SJSA1 (cell line): ENCODE measurements around the gene TMEM247. TPM values are rescaled to one million over a fixed set of nuclear protein-coding genes. Genes with fewer than 3 reads are reported as not detected.
"Not testable (repeated sequence)": the region's sequence is repeated elsewhere in the genome, so short reads cannot be mapped to it uniquely, and the experiment has no call there.

Experiments
- DNase-seq, 2 experiments: peaks; one replicate each; pipeline ENCODE4 v3.0.0-alpha.2; 2015 to 2020; ENCODE audit warnings: low spot score in 2 of 2, low read depth in 1 of 2
- H3K27ac ChIP-seq: fragments of 250-450 bp; sonication (Bioruptor Pico); 2 replicates; pipeline ENCODE4 v1.5.1; 2020; ENCODE audit warnings: mild to moderate bottlenecking, moderate library complexity
- H3K27me3 ChIP-seq: fragments of 250-450 bp; sonication (Bioruptor Pico); replicated peaks from 2 replicates; pipeline ENCODE4 v1.5.1; 2020; ENCODE audit warnings: mild to moderate bottlenecking, moderate library complexity
- H3K36me3 ChIP-seq: fragments of 250-450 bp; sonication (Bioruptor Pico); 2 replicates; pipeline ENCODE4 v1.5.1; 2020; ENCODE audit warnings: mild to moderate bottlenecking
- H3K4me1 ChIP-seq: fragments of 250-450 bp; sonication (Bioruptor Pico); replicated peaks from 2 replicates; pipeline ENCODE4 v1.6.1; 2021; ENCODE audit warnings: mild to moderate bottlenecking
- H3K4me3 ChIP-seq: fragments of 250-450 bp; sonication (Bioruptor Pico); 2 replicates; pipeline ENCODE4 v1.5.1; 2020; ENCODE audit warnings: mild to moderate bottlenecking
- H3K9me3 ChIP-seq: fragments of 250-450 bp; sonication (Bioruptor Pico); replicated peaks from 2 replicates; pipeline ENCODE4 v1.5.1; 2020; ENCODE audit warnings: mild to moderate bottlenecking
- total RNA-seq: library from RNA; depleted of rRNA; stranded (reverse); fragments of >200 nt; shearing (Covaris generic); gene quantifications from 2 replicates; pipeline ENCODE4 v1.2.3, GENCODE V29; 2014

The TMEM247 gene
- total RNA-seq, 1 experiment from 2014 or later: not detected

DNA sequence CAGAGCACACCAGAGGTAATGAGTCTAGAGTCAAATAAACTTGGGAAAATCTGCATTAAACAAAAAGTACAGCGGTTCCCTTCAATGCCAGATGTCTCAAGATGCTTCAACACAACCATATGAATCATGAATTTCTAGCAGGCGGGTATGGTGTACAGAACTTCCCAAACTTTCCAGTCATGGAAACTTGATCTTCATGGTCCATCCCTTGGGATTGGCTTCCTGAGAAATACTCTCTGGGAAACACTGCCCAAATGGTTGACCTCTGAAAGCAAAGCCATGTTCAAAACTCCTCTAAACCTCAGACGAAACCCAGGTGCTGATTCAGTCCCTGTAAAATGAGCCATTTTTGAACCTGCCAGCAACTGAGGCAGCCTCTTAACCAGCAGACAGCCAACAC is 16.4 kb upstream of the TMEM247 start:
- no peak overlapping the region for H3K27ac ChIP-seq
- H3K27me3 ChIP-seq: no peaks in the 10 kb centered on the region
- no peak overlapping the region for H3K4me3 ChIP-seq
- no peaks in the 10 kb centered on the region for H3K36me3 ChIP-seq
- no peak for DNase-seq
- H3K4me1 ChIP-seq: no peaks in the 10 kb centered on the region
- H3K9me3 ChIP-seq: no peaks in the 10 kb centered on the region

GRCh38 chr2:46469116-46469515 is 10.2 kb upstream of the TMEM247 start:
- Histone ChIP-seq H3K27ac (no peak overlapping the region), H3K36me3 (no peaks in the 10 kb centered on the region), H3K4me3 (no peak overlapping the region), H3K4me1 (no peaks in the 10 kb centered on the region), H3K27me3 (no peaks in the 10 kb centered on the region), H3K9me3 (no peaks in the 10 kb centered on the region; the same call in 1 of the 2 replicates)
- DNase-seq: no peak

- H3K36me3 ChIP-seq: no peaks in the 10 kb centered on the region
- H3K4me3 ChIP-seq: no peak overlapping the region
- no peaks in the 10 kb centered on the region; the same call in 1 of the 2 replicates for H3K9me3 ChIP-seq
- H3K27me3 ChIP-seq: no peaks in the 10 kb centered on the region
- H3K4me1 ChIP-seq: no peaks in the 10 kb centered on the region
- DNase-seq: no peak
- no peak overlapping the region for H3K27ac ChIP-seq
Measured at GRCh38 chr2:46469700-46470099, 9.7 kb upstream of the TMEM247 start.

DNA sequence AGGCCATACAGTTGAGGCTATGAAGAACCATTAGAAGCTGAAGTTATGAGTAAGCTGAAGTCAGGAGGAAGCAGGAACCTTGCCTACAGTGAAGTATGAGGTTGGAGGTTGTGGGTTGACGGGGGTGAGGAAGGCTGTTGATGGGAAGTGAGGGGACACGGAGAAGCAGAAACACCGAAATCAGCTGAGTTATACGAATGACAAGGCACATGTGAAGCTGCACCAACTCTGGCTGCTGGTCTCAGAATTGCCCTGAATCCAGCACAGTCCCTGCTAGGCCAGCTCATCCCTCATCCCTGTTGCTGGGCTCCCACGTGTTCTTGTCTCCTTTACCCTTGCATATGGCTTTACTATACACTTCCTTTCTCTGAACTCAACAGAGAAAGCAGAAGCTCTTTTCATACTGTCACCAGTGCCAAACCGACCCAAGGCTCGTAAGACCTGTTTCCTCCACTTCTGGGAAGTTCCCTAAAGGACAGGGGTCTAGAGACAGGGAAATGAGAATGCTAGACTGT is 9.2 kb upstream of the TMEM247 start:
- Histone ChIP-seq H3K27ac (no peak overlapping the region), H3K27me3 (no peaks in the 10 kb centered on the region), H3K4me1 (no peaks in the 10 kb centered on the region), H3K9me3 (no peaks in the 10 kb centered on the region; the same call in 1 of the 2 replicates), H3K36me3 (no peaks in the 10 kb centered on the region), H3K4me3 (no peak overlapping the region)
- DNase-seq: no peak

GRCh38 chr2:46471019-46471583 is 8.3 kb upstream of the TMEM247 start:
- H3K9me3 ChIP-seq: no peaks in the 10 kb centered on the region; the same call in 1 of the 2 replicates
- no peak overlapping the region for H3K4me3 ChIP-seq
- no peaks in the 10 kb centered on the region for H3K36me3 ChIP-seq
- H3K27me3 ChIP-seq: no peaks in the 10 kb centered on the region
- H3K4me1 ChIP-seq: no peaks in the 10 kb centered on the region
- DNase-seq: no peak
- H3K27ac ChIP-seq: no peak overlapping the region

DNA sequence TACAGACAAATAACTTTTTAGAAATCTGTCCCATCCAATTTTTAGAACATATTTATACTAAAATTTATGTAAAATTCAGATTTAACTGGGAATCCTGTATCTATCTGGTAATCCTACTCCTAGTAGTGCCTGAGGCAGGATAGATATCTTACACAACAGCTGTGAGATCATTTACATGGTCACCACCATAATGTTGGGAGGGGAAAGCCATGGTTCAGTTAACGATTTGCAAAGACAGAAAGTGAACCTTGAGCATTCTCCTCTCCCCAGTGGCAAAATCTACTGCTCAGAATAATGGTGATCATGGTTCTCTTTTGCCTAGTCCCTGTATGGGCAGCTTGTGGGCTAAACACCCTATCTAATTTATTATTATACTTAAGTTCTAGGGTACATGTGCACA is 7.7 kb upstream of the TMEM247 start:
- no peaks in the 10 kb centered on the region; the same call in 1 of the 2 replicates for H3K9me3 ChIP-seq
- no peaks in the 10 kb centered on the region for H3K36me3 ChIP-seq
- H3K27me3 ChIP-seq: no peaks in the 10 kb centered on the region
- no peaks in the 10 kb centered on the region for H3K4me1 ChIP-seq
- no peak overlapping the region for H3K4me3 ChIP-seq
- DNase-seq: no peak
- H3K27ac ChIP-seq: no peak overlapping the region

GRCh38 chr2:46472165-46472564 is 7.2 kb upstream of the TMEM247 start:
- not testable (repeated sequence) for H3K9me3 ChIP-seq, H3K27ac ChIP-seq, H3K27me3 ChIP-seq, H3K36me3 ChIP-seq, DNase-seq, H3K4me1 ChIP-seq, H3K4me3 ChIP-seq

GRCh38 chr2:46477462-46477861 is 1.9 kb upstream of the TMEM247 start:
- DNase-seq: peak in 1 of 2 experiments; percentile 65
- not testable (repeated sequence) for H3K9me3 ChIP-seq, H3K27ac ChIP-seq, H3K27me3 ChIP-seq, H3K36me3 ChIP-seq, H3K4me3 ChIP-seq
- H3K4me1 ChIP-seq: peaks cover 22% of the 10 kb centered on the region

GRCh38 chr2:46477925-46478324 is 1.4 kb upstream of the TMEM247 start:
- Histone ChIP-seq H3K27me3 (no peaks in the 10 kb centered on the region), H3K4me3 (no peak overlapping the region), H3K9me3 (no peaks in the 10 kb centered on the region), H3K4me1 (peaks cover 22% of the 10 kb centered on the region), H3K36me3 (no peaks in the 10 kb centered on the region), H3K27ac (no peak overlapping the region)
- no peak for DNase-seq

- Histone ChIP-seq H3K27me3 (no peaks in the 10 kb centered on the region), H3K4me1 (peaks cover 22% of the 10 kb centered on the region), H3K9me3 (no peaks in the 10 kb centered on the region), H3K27ac (no peak overlapping the region), H3K36me3 (no peaks in the 10 kb centered on the region), H3K4me3 (no peak overlapping the region)
- peak in 1 of 2 experiments; percentile 37 for DNase-seq
Measured at GRCh38 chr2:46480562-46480961, 1.2 kb downstream of the TMEM247 start.

- no peak for DNase-seq
- no peaks in the 10 kb centered on the region for H3K9me3 ChIP-seq
- no peak overlapping the region for H3K27ac ChIP-seq
- H3K4me1 ChIP-seq: peaks cover 22% of the 10 kb centered on the region
- H3K36me3 ChIP-seq: no peaks in the 10 kb centered on the region
- no peak overlapping the region for H3K4me3 ChIP-seq
- H3K27me3 ChIP-seq: no peaks in the 10 kb centered on the region
Measured at GRCh38 chr2:46481198-46482193, 2.1 kb downstream of the TMEM247 start.

DNA sequence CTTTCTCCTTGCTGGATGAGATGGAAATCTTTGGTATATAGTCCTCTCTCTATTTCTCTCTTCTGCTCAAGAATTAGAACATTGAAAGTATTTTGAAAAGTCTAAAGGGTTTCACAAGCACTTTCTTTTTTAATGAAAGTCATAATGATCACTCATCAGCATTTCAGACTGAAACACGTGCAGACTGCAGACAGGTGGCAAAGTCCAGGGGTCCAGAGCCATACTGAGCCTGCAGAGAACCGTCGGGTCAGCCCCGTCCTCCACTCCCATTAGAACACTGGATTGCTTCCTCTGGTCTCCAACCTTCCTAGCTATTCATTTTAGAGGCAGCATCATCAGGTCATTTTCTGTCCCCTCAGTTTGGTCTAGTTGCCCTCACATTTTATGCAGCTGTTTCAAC is 3.1 kb downstream of the TMEM247 start:
- no peak overlapping the region for H3K27ac ChIP-seq
- H3K4me1 ChIP-seq: peaks cover 19% of the 10 kb centered on the region
- no peaks in the 10 kb centered on the region for H3K27me3 ChIP-seq
- H3K4me3 ChIP-seq: no peak overlapping the region
- no peak for DNase-seq
- no peaks in the 10 kb centered on the region for H3K9me3 ChIP-seq
- no peaks in the 10 kb centered on the region for H3K36me3 ChIP-seq

- peaks cover 24% of the 10 kb centered on the region for H3K4me1 ChIP-seq
- no peak overlapping the region for H3K27ac ChIP-seq
- H3K36me3 ChIP-seq: no peaks in the 10 kb centered on the region
- H3K9me3 ChIP-seq: no peaks in the 10 kb centered on the region
- H3K27me3 ChIP-seq: no peaks in the 10 kb centered on the region
- H3K4me3 ChIP-seq: no peak overlapping the region
- no peak for DNase-seq
Measured at GRCh38 chr2:46485002-46485401, 5.6 kb downstream of the TMEM247 start.

DNA sequence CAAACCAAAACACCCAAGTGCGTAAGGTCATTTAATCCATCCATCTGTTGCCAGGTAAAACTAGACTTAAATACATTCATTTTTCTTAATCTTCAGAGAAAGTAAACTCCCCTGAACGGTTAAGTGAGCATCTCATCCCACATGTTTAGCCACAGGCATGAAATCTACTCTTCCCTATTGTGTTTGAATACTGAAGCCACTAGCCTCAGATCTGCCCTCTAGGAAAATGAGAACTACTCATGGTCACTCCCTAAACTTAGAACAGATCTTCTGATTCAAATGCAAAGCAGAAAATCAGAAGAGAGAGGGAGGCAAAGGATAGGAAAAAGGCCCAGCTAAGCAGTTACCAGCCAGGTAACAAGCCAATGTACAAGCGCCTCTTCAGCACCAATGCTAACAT is 7.1 kb downstream of the TMEM247 start:
- Histone ChIP-seq H3K27ac (no peak overlapping the region), H3K4me3 (no peak overlapping the region), H3K36me3 (no peaks in the 10 kb centered on the region), H3K9me3 (no peaks in the 10 kb centered on the region), H3K4me1 (peaks cover 18% of the 10 kb centered on the region), H3K27me3 (no peaks in the 10 kb centered on the region)
- no peak for DNase-seq
